ENCODE results near the gene LSAMP. TPM values are rescaled to one million over a fixed set of nuclear protein-coding genes. Genes with fewer than 3 reads are reported as not detected.

Gene LSAMP
- total RNA-seq, 2 donors from 2014 or later, result 1.1 to 5.9 TPM

DNA sequence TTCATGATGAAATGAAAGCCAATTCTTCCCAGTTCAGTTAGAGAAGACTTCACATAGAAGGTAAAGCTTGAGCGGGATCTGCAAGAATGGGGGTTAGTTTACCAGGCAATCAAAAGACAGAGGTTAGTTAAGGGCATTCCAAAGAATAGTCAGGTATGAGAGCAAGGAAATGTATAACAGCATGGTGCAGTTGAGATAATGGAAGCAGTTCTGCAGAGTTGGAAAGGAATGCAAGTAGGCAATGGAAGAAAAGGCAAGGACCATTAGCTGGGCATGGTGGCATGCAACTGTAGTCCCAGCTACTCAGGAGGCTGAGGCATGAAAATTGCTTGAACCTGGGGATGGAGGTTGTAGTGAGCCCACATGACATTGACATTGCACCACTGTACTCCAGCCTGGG, 55.0 kb downstream of the LSAMP start:
- H3K27ac ChIP-seq, result no peak overlapping the region
- H3K9me3 ChIP-seq, result no peaks in the 10 kb centered on the region
- H3K4me1 ChIP-seq, result no peaks in the 10 kb centered on the region
- DNase-seq, result no peak
- no peak overlapping the region for H3K4me3 ChIP-seq
- H3K9ac ChIP-seq (ENCODE audit: low read depth in 2 of 2, low read length in 2 of 2), result no peak overlapping the region
- H3K36me3 ChIP-seq, result no peaks in the 10 kb centered on the region
- intact Hi-C loops (cut with DNase I), result no loop called here
- TF ChIP-seq, protein P1, sequence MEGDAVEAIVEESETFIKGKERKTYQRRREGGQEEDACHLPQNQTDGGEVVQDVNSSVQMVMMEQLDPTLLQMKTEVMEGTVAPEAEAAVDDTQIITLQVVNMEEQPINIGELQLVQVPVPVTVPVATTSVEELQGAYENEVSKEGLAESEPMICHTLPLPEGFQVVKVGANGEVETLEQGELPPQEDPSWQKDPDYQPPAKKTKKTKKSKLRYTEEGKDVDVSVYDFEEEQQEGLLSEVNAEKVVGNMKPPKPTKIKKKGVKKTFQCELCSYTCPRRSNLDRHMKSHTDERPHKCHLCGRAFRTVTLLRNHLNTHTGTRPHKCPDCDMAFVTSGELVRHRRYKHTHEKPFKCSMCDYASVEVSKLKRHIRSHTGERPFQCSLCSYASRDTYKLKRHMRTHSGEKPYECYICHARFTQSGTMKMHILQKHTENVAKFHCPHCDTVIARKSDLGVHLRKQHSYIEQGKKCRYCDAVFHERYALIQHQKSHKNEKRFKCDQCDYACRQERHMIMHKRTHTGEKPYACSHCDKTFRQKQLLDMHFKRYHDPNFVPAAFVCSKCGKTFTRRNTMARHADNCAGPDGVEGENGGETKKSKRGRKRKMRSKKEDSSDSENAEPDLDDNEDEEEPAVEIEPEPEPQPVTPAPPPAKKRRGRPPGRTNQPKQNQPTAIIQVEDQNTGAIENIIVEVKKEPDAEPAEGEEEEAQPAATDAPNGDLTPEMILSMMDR (IDR thresholded peaks at IDR 0.05), result no peak
- H3K27me3 ChIP-seq, result no peaks in the 10 kb centered on the region

DNA sequence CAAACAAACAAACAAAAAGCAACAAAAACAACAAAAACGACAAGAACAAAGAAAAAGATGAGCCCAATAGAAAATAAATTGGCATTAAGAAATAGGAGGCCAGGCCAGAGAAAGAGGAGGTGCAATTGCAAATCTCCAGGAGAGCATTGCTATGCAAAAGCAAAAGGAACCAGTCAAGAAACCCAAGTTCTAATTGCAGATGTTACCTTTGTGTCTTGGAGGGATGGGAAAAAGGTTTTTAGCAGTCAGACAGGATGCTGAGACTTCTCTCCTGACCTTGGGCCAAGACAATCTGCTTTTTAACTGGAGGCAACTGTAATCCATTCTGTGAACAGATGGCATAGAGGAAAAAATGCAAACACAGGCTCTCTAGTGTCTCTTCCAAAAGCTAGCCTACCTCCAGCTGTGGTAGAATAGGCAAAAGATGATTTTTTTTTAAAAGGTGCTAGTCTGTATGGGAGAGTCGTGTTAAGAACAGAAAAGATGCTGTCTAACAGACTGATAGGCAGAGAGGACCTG, 56.4 kb downstream of the LSAMP start:
- intact Hi-C loops (cut with DNase I), result no loop called here

DNA sequence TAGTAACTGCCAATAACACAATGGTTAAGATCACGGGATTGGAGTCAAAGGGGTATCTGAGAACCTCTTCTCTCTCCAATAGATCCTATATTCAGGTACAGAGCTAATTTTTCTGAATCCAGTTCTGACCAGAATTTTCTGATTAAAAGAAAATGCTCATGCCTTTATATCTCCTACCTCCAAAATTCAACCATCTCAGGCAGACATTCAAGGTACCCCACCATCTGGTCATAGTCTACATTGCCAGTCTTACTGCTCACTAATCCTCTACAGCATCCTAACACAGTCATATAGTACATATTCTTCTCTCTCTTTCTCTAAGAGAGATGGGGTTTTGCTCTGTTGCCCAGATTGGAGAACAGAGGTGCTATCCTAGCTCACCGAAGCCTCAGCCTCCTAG, 59.1 kb downstream of the LSAMP start:
- H3K27ac ChIP-seq, result no peak overlapping the region
- DNase-seq, result no peak
- no peak overlapping the region for H3K4me3 ChIP-seq
- intact Hi-C loops (cut with DNase I), result no loop called here
- H3K36me3 ChIP-seq, result no peaks in the 10 kb centered on the region
- H3K27me3 ChIP-seq, result no peaks in the 10 kb centered on the region
- no peaks in the 10 kb centered on the region for H3K4me1 ChIP-seq
- H3K9ac ChIP-seq (ENCODE audit: low read depth in 2 of 2, low read length in 2 of 2), result no peak overlapping the region
- H3K9me3 ChIP-seq, result no peaks in the 10 kb centered on the region
- TF ChIP-seq, protein P1 (IDR thresholded peaks at IDR 0.05), result no peak

More for the DNA sequence above, 56.4 kb downstream of the LSAMP start:
- DNase-seq, result no peak
- Histone ChIP-seq H3K36me3 (no peaks in the 10 kb centered on the region), H3K4me1 (no peaks in the 10 kb centered on the region), H3K4me3 (no peak overlapping the region), H3K9ac (ENCODE audit: low read depth in 2 of 2, low read length in 2 of 2) (no peak overlapping the region), H3K27me3 (no peaks in the 10 kb centered on the region), H3K9me3 (no peaks in the 10 kb centered on the region), H3K27ac (no peak overlapping the region)
- TF ChIP-seq, protein P1 (IDR thresholded peaks at IDR 0.05), result no peak

DNA sequence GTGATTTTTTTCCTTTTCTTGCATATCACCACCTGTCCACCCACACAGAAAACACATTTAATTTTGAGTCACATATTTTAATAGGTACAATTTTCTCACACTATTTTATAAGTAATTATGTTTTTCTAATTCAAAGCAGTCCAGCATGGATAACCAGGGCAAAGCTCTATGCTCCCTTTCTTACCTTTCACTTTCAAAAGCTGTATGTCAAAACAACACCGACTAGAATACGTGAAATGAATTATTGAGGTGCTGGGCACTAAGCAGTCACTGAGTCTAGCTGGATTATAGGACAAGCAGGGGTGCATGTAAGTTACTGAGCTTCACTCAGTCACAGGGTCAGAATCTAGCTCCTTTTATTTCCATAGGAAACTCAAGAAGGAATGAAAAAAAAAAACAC, 60.6 kb downstream of the LSAMP start:
- intact Hi-C loops (cut with DNase I), result no loop called here
- Histone ChIP-seq H3K36me3 (no peaks in the 10 kb centered on the region), H3K27me3 (no peaks in the 10 kb centered on the region), H3K4me3 (no peak overlapping the region), H3K4me1 (no peaks in the 10 kb centered on the region), H3K9ac (ENCODE audit: low read depth in 2 of 2, low read length in 2 of 2) (no peak overlapping the region), H3K27ac (no peak overlapping the region), H3K9me3 (no peaks in the 10 kb centered on the region)
- DNase-seq, result no peak
- TF ChIP-seq, protein P1 (IDR thresholded peaks at IDR 0.05), result no peak

DNA sequence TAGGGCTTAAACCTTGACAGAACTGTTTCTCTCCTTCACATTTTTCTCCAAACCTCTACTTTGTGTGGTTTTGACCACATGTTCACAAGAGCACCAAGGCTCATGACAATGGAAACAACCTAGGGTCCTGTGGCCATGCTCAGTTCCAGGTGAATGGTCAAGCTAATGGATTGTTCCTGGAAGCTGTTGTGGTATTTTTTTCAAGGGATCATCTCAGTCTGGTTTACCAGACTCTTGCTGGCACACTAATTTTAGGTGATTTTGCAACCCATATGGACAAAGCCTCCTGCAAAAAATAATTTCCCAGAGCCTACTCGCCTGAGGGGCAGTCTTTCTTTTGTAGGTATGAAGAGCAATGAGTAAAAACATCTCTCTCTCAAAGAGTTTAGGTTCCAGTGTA, 67.2 kb downstream of the LSAMP start:
- no peak overlapping the region for H3K4me3 ChIP-seq
- H3K9ac ChIP-seq (ENCODE audit: low read depth in 2 of 2, low read length in 2 of 2), result no peak overlapping the region
- no peak overlapping the region for H3K27ac ChIP-seq
- DNase-seq, result no peak
- intact Hi-C loops (cut with DNase I), result no loop called here
- H3K27me3 ChIP-seq, result no peaks in the 10 kb centered on the region
- H3K4me1 ChIP-seq, result no peaks in the 10 kb centered on the region
- H3K36me3 ChIP-seq, result no peaks in the 10 kb centered on the region
- no peaks in the 10 kb centered on the region for H3K9me3 ChIP-seq
- TF ChIP-seq, protein P1 (IDR thresholded peaks at IDR 0.05), result no peak

All from colonic mucosa (tissue), 4 donors.